GM12892 (cell line): ENCODE results near the gene SBSN.

Source experiments
- POLR2A ChIP-seq: IDR thresholded peaks from 2 replicates; pipeline ENCODE4 v1.6.1; 2011; ENCODE audit warnings: low read depth, low read length, control low read depth
- POLR2AphosphoS5 ChIP-seq: IDR thresholded peaks from 2 replicates; pipeline ENCODE4 v1.6.1; 2011; ENCODE audit warnings: low read depth, low read length, control low read depth
- TAF1 ChIP-seq: IDR thresholded peaks from 2 replicates; pipeline ENCODE4 v1.6.1; 2011; ENCODE audit warnings: low read depth, mild to moderate bottlenecking, control low read depth, low read length, borderline replicate concordance

DNA sequence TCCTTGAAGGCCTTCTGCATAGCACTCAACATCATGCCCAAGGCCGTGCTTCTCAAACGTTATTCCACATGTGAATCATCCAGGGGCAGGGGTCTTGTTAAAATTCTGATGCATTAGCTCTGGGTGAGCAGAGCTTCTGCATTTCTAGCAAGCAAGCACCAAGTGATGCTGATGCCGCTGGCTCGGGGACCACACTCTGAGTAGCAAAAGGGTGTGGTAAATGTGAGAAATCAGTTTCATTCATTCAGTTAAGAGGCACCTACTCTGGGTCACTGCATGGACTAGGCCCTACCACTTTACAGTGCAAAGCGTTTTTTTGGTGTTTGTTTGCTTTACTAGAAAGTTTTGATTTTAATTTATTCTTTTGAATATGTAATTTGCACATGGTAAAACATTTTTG, 45.0 kb downstream of the SBSN start:
- TF ChIP-seq POLR2A (no peak), TAF1 (no peak), POLR2AphosphoS5 (no peak)
